HepG2 (cell line): ENCODE measurements around the gene SLC25A23. TPM values are rescaled to one million over a fixed set of nuclear protein-coding genes. Genes with fewer than 3 reads are reported as not detected.

Experiments
- ATAC-seq: fragments of 200-7000 bp; cut with Tn5 transposase; 3 replicates; pipeline ENCODE4 v1.9.1; 2020; ENCODE audit warnings: mild to moderate bottlenecking, moderate library complexity
- BruUV-seq: library from RNA; stranded (reverse); fragments of 400-500 nt; replicated peaks from 2 replicates; lab custom pipeline; 2021; lab: Mats Ljungman, UMichigan
- CTCF ChIA-PET: fragments of 300-600 bp; formaldehyde crosslinking; extraction: SDS; loops from one replicate; lab custom pipeline; 2021; ENCODE audit warnings: low total read pairs, inconsistent platforms, low intra/inter-chr PET ratio; lab: Yijun Ruan, JAX
- POLR2A ChIA-PET: fragments of 350-600 bp; sonication (Branson Sonifier 250); formaldehyde crosslinking; loops from one replicate; lab custom pipeline; 2020; ENCODE audit warnings: antibody characterized with exemption, inconsistent platforms; lab: Yijun Ruan, JAX
- DNase-seq: peaks from one replicate; pipeline ENCODE4 v3.0.0-alpha.2; 2015; ENCODE audit warnings: low spot score
- FAIRE-seq: peaks from 3 replicates; lab custom pipeline; 2011; peaks lifted over from hg19 to GRCh38; lab: Jason Lieb, UNC
- H2AFZ ChIP-seq: one replicate; pipeline ENCODE4 v1.6.1; 2011; ENCODE audit warnings: low read length, inconsistent platforms
- H3K27ac ChIP-seq: fragments of 300-600 bp; 3 replicates; pipeline ENCODE4 v1.8.0; 2011; ENCODE audit warnings: mixed run types, mild to moderate bottlenecking, mixed read lengths, low read length, inconsistent platforms; ENCODE audit not compliant: insufficient read depth; ENCODE audit errors: extremely low read length
- H3K27me3 ChIP-seq, 2 experiments: fragments of 200-600 bp in 1 of 2; 2 replicates in 1 of 2; 3 replicates in 1 of 2; pipeline versions ENCODE4 v1.6.0 to v1.8.0; 2011; ENCODE audit warnings: low read length in 2 of 2, mild to moderate bottlenecking in 2 of 2, moderate library complexity in 2 of 2, inconsistent platforms in 1 of 2; ENCODE audit not compliant: insufficient read depth in 2 of 2, control insufficient read depth in 1 of 2
- H3K36me3 ChIP-seq, 2 experiments: fragments of 200-600 bp in 1 of 2; replicated peaks in 1 of 2; 2 replicates in 1 of 2; 3 replicates in 1 of 2; pipeline versions ENCODE4 v1.5.1 to v1.8.0; 2011; ENCODE audit warnings: low read length in 2 of 2, inconsistent platforms in 1 of 2; ENCODE audit not compliant: insufficient read depth in 2 of 2, control insufficient read depth in 1 of 2
- H3K4me1 ChIP-seq: 2 replicates; pipeline ENCODE4 v1.5.1; 2012; ENCODE audit warnings: low read length, inconsistent platforms; ENCODE audit not compliant: insufficient read depth
- H3K4me2 ChIP-seq: 2 replicates; pipeline ENCODE4 v1.6.0; 2011; ENCODE audit warnings: low read depth, low read length, inconsistent platforms
- H3K4me3 ChIP-seq, 3 experiments: fragments of 200-600 bp in 1 of 3; sonication (generic), shearing (Covaris generic) in 1 of 3; replicated peaks in 1 of 3; 2 replicates each; pipeline ENCODE4 v1.5.1; 2011 to 2016; ENCODE audit warnings: low read length in 3 of 3, inconsistent platforms in 2 of 3, low read depth in 2 of 3, mild to moderate bottlenecking in 2 of 3, control low read depth in 1 of 3, mixed read lengths in 1 of 3; ENCODE audit not compliant: insufficient read depth in 1 of 3
- H3K79me2 ChIP-seq: one replicate; pipeline ENCODE4 v1.6.1; 2011; ENCODE audit warnings: low read length, inconsistent platforms; ENCODE audit not compliant: insufficient read depth
- H3K9ac ChIP-seq: 2 replicates; pipeline ENCODE4 v1.6.0; 2011; ENCODE audit warnings: mild to moderate bottlenecking, low read depth, low read length, inconsistent platforms; ENCODE audit not compliant: insufficient read depth
- H3K9me3 ChIP-seq: 2 replicates; pipeline ENCODE4 v1.5.1; 2012; ENCODE audit warnings: mild to moderate bottlenecking, low read length
- H4K20me1 ChIP-seq: 2 replicates; pipeline ENCODE4 v1.6.0; 2011; ENCODE audit warnings: inconsistent platforms, mild to moderate bottlenecking, low read length, moderate library complexity; ENCODE audit not compliant: insufficient read depth
- EP300 ChIP-seq, 3 experiments: sonication (generic) in 1 of 3; formaldehyde crosslinking in 1 of 3; IDR thresholded peaks; 2 replicates each; pipeline versions ENCODE4 v1.5.1 to v1.6.1; 2011 to 2020; ENCODE audit warnings: low read depth in 2 of 3, low read length in 2 of 3, borderline replicate concordance in 1 of 3, improper control_type of control experiment in 1 of 3, mild to moderate bottlenecking in 1 of 3, missing genetic modification reagents in 1 of 3, moderate library complexity in 1 of 3
- FOXK1 ChIP-seq: sonication (generic); formaldehyde crosslinking; IDR thresholded peaks from 2 replicates; pipeline ENCODE4 v1.4.0; 2020; ENCODE audit warnings: low read depth, missing genetic modification reagents, borderline replicate concordance
- FOXM1 ChIP-seq: sonication (generic); formaldehyde crosslinking; IDR thresholded peaks from 2 replicates; pipeline ENCODE4 v1.5.0; 2020; ENCODE audit warnings: missing genetic modification reagents
- FOXP1 ChIP-seq, 2 experiments: fragments of 450-650 bp in 1 of 2; IDR thresholded peaks; 2 replicates each; pipeline ENCODE4 v1.6.1; 2017 to 2018; ENCODE audit warnings: antibody characterized with exemption in 1 of 2
- ISL2 ChIP-seq: sonication (generic); formaldehyde crosslinking; IDR thresholded peaks from 2 replicates; pipeline ENCODE4 v1.5.0; 2020; ENCODE audit warnings: missing genetic modification reagents
- NR1H2 ChIP-seq: sonication (generic); formaldehyde crosslinking; IDR thresholded peaks from 2 replicates; pipeline ENCODE4 v1.8.1; 2022; ENCODE audit warnings: low read depth, missing genetic modification reagents, borderline replicate concordance
- POLR2A ChIP-seq, 2 experiments: IDR thresholded peaks; 2 replicates each; pipeline ENCODE4 v1.6.1; 2011; ENCODE audit warnings: low read depth in 2 of 2, low read length in 2 of 2, mild to moderate bottlenecking in 1 of 2, moderate library complexity in 1 of 2; ENCODE audit not compliant: insufficient read depth in 1 of 2
- SIN3B ChIP-seq: fragments of 150-350 bp; IDR thresholded peaks from 2 replicates; pipeline ENCODE4 v1.6.1; 2014; ENCODE audit warnings: low read length
- SKI ChIP-seq: fragments of 450-650 bp; IDR thresholded peaks from one replicate; pipeline ENCODE4 v1.6.1; 2018; ENCODE audit warnings: mild to moderate bottlenecking; ENCODE audit not compliant: partially characterized antibody
- STAG1 ChIP-seq: sonication (generic); formaldehyde crosslinking; IDR thresholded peaks from 2 replicates; pipeline ENCODE4 v1.4.0; 2020; ENCODE audit warnings: missing genetic modification reagents
- ZNF138 ChIP-seq: sonication (generic); formaldehyde crosslinking; IDR thresholded peaks from 2 replicates; pipeline ENCODE4 v1.5.0; 2020; ENCODE audit warnings: mild to moderate bottlenecking, low read depth, missing genetic modification reagents
- ZNF256 ChIP-seq: sonication (generic); formaldehyde crosslinking; conservative IDR thresholded peaks from 2 replicates; pipeline ENCODE4 v1.4.0; 2020; ENCODE audit warnings: missing genetic modification reagents
- ZNF34 ChIP-seq: sonication (generic); formaldehyde crosslinking; IDR thresholded peaks from 2 replicates; pipeline ENCODE4 v1.4.0; 2020; ENCODE audit warnings: mild to moderate bottlenecking, missing genetic modification reagents, borderline replicate concordance
- ZNF510 ChIP-seq: sonication (generic); formaldehyde crosslinking; IDR thresholded peaks from 2 replicates; pipeline ENCODE4 v1.4.0; 2020; ENCODE audit warnings: low read depth, mild to moderate bottlenecking, missing genetic modification reagents
- ZZZ3 ChIP-seq: sonication (generic); formaldehyde crosslinking; IDR thresholded peaks from 2 replicates; pipeline ENCODE4 v1.4.0; 2020; ENCODE audit warnings: missing genetic modification reagents, mild to moderate bottlenecking, borderline replicate concordance
- WGBS: methylation state at CpG from one replicate; pipeline ENCODE4 v1.1.6; 2017; ENCODE audit warnings: low lambda C conversion rate; 5-methylcytosine and 5-hydroxymethylcytosine counted together
- in situ Hi-C: cut with HindIII; loops from 2 replicates; pipeline ENCODE4 v1.10.0; 2017; ENCODE audit warnings: low pct_unique_long_range_greater_than_20kb; ENCODE audit not compliant: extremely low pct_ligation_motif_present
- intact Hi-C: fragments of 100-400 bp; cut with micrococcal nuclease; formaldehyde crosslinking; loops from one replicate; pipeline ENCODE4 v1.10.0; 2022; ENCODE audit not compliant: unreplicated experiment
- polyA plus RNA-seq, 8 experiments: library from polyadenylated mRNA; depleted of rRNA in 3 of 8; stranded (reverse) in 7 of 8; unstranded in 1 of 8; fragments of >200 nt; fragmentation: Illumina TruSeq in 4 of 8; extraction: Trizol in 4 of 8; gene quantifications; 2 replicates each; pipeline versions ENCODE4 v1.2.1 to v1.2.3, GENCODE V29; 2011 to 2016; ENCODE audit warnings: low read depth in 4 of 8, missing spikeins in 1 of 8, mixed read lengths in 1 of 8; ENCODE audit not compliant: insufficient read depth in 1 of 8
- total RNA-seq, 5 experiments: library from RNA; depleted of rRNA; stranded (reverse); fragments of >200 nt; fragmentation: Illumina TruSeq; extraction: Trizol; gene quantifications; 2 replicates each; pipeline ENCODE4 v1.2.3, GENCODE V29; 2016; ENCODE audit warnings: low read depth in 1 of 5
- TF ChIP-seq, protein P1 (sequence below): sonication (generic); formaldehyde crosslinking; IDR thresholded peaks from 2 replicates; pipeline ENCODE4 v1.8.1; 2023; ENCODE audit warnings: missing genetic modification reagents, mild to moderate bottlenecking, borderline replicate concordance
- TF ChIP-seq, protein P2 (sequence below): sonication (generic); formaldehyde crosslinking; IDR thresholded peaks from 2 replicates; pipeline ENCODE4 v1.4.0; 2020; ENCODE audit warnings: missing genetic modification reagents, borderline replicate concordance
- TF ChIP-seq, protein P3 (sequence below): sonication (generic); formaldehyde crosslinking; IDR thresholded peaks from 2 replicates; pipeline ENCODE4 v1.4.0; 2020; ENCODE audit warnings: missing genetic modification reagents

The SLC25A23 gene
- total and polyA plus RNA-seq, 2 of the 13 experiments (the other 11 are each of a cell fraction or from before 2014, with no cell fraction given), result 12.4 to 15.2 TPM

DNA sequence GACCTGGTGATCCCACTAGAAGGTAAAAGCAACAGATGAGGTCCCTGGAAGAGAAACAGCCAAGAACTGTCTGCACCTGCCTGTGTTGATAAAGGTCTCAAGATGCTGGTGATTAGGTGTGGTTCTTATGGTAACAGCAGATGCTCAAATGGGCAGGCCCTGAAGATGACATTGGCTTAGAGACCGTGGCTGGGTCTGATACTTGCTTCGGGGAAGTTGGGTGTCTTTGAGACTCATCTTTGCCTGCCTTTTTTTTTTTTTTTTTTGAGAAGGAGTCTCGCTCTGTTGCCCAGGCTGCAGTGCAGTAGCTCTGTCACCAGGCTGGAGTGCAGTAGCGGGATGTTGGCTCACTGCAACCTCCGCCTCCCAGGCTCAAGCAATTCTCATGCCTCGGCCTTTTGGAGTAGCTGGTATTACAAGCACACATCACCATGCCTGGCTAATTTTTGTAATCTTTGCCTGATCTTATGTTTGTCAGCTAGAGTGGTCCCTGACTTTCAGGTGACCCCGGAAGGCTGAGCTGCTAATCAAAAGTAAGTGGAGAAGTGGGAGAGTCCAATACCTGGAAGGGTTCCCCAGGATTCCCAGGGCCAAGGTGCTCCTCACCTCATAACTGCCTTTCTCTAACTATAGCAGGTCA lies 7.9 kb downstream of the SLC25A23 start:
- DNase-seq (no peak), FAIRE-seq (no peak), ATAC-seq (no peak)
- CTCF ChIA-PET, result interaction anchor here (0.6 kb wide), 1 partner anchor 178 kb away, joined by 3 read pairs; no protein-coding TSS in a partner anchor
- H3K4me1 ChIP-seq, result no peaks in the 10 kb centered on the region
- H3K4me3 ChIP-seq, result no peak overlapping the region
- no peaks in the 10 kb centered on the region for H3K79me2 ChIP-seq
- peaks cover 10 to 19% of the 10 kb centered on the region in 2 experiments for H3K36me3 ChIP-seq
- no peak overlapping the region for H3K27ac ChIP-seq
- POLR2A ChIA-PET, result no interaction called here
- no peak overlapping the region for H3K9ac ChIP-seq
- in situ Hi-C loops, result no loop called here
- H4K20me1 ChIP-seq, result no peaks in the 10 kb centered on the region
- no TSS peak for BruUV-seq
- H3K27me3 ChIP-seq, result no peaks in the 10 kb centered on the region
- H3K4me2 ChIP-seq, result no peak overlapping the region
- intact Hi-C loops, result no loop called here
- TF ChIP-seq ISL2 (no peak), ZNF34 (CRISPR knock-in tag) (no peak), NR1H2 (no peak), POLR2A (IDR thresholded peaks at IDR 0.05; ENCODE audit: insufficient read depth in 1 of 2, low read depth in 2 of 2, low read length in 2 of 2) (no peak), EP300 (IDR thresholded peaks at IDR 0.05; ENCODE audit: low read depth in 2 of 2, low read length in 2 of 2) (no peak), EP300 (CRISPR knock-in tag; IDR thresholded peaks at IDR 0.05; ENCODE audit: borderline replicate concordance) (no peak), FOXK1 (no peak), STAG1 (CRISPR knock-in tag) (no peak), ZZZ3 (CRISPR knock-in tag) (no peak), ZNF138 (CRISPR knock-in tag) (no peak), FOXM1 (CRISPR knock-in tag) (no peak), SKI (no peak), FOXP1 (IDR thresholded peaks at IDR 0.05) (no peak), FOXP1 (CRISPR knock-in tag; IDR thresholded peaks at IDR 0.05) (no peak), ZNF510 (CRISPR knock-in tag) (no peak), ZNF256 (CRISPR knock-in tag) (no peak), SIN3B (no peak)
- TF ChIP-seq, protein P1, sequence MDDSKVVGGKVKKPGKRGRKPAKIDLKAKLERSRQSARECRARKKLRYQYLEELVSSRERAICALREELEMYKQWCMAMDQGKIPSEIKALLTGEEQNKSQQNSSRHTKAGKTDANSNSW (CRISPR knock-in tag), result no peak
- TF ChIP-seq, protein P2, sequence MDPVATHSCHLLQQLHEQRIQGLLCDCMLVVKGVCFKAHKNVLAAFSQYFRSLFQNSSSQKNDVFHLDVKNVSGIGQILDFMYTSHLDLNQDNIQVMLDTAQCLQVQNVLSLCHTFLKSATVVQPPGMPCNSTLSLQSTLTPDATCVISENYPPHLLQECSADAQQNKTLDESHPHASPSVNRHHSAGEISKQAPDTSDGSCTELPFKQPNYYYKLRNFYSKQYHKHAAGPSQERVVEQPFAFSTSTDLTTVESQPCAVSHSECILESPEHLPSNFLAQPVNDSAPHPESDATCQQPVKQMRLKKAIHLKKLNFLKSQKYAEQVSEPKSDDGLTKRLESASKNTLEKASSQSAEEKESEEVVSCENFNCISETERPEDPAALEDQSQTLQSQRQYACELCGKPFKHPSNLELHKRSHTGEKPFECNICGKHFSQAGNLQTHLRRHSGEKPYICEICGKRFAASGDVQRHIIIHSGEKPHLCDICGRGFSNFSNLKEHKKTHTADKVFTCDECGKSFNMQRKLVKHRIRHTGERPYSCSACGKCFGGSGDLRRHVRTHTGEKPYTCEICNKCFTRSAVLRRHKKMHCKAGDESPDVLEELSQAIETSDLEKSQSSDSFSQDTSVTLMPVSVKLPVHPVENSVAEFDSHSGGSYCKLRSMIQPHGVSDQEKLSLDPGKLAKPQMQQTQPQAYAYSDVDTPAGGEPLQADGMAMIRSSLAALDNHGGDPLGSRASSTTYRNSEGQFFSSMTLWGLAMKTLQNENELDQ, result no peak
- TF ChIP-seq, protein P3, sequence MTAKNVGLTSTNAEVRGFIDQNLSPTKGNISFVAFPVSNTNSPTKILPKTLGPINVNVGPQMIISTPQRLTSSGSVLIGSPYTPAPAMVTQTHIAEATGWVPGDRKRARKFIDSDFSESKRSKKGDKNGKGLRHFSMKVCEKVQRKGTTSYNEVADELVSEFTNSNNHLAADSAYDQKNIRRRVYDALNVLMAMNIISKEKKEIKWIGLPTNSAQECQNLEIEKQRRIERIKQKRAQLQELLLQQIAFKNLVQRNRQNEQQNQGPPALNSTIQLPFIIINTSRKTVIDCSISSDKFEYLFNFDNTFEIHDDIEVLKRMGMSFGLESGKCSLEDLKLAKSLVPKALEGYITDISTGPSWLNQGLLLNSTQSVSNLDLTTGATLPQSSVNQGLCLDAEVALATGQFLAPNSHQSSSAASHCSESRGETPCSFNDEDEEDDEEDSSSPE (CRISPR knock-in tag), result no peak
- WGBS, result 99% methylated on average over 7 of the region's 7 CpGs
- H2AFZ ChIP-seq, result no peak overlapping the region
- H3K9me3 ChIP-seq, result peaks cover 5% of the 10 kb centered on the region; the same call in 1 of the 2 replicates
